Stomach (tissue), 4 donors: ENCODE data around the gene PGBD5.

Source experiments
- EP300 ChIP-seq: sonication (generic); formaldehyde crosslinking; IDR thresholded peaks from one replicate; pipeline ENCODE4 v1.6.1; 2017; ENCODE audit warnings: antibody characterized with exemption
- POLR2AphosphoS5 ChIP-seq, 3 donors: sonication (generic); formaldehyde crosslinking; IDR thresholded peaks; one replicate each; pipeline ENCODE4 v1.6.1; 2016; ENCODE audit warnings: antibody characterized with exemption in 3 of 3
- TF ChIP-seq, protein P1 (sequence below), 7 experiments: fragments of 450-650 bp in 4 of 7; fragments of 200-600 bp in 3 of 7; sonication (generic) in 3 of 7; IDR thresholded peaks; one replicate each; pipeline ENCODE4 v1.5.1; 2016 to 2019; ENCODE audit warnings: antibody characterized with exemption in 7 of 7, control low read depth in 2 of 7, mild to moderate bottlenecking in 1 of 7

- TF ChIP-seq, protein P1, sequence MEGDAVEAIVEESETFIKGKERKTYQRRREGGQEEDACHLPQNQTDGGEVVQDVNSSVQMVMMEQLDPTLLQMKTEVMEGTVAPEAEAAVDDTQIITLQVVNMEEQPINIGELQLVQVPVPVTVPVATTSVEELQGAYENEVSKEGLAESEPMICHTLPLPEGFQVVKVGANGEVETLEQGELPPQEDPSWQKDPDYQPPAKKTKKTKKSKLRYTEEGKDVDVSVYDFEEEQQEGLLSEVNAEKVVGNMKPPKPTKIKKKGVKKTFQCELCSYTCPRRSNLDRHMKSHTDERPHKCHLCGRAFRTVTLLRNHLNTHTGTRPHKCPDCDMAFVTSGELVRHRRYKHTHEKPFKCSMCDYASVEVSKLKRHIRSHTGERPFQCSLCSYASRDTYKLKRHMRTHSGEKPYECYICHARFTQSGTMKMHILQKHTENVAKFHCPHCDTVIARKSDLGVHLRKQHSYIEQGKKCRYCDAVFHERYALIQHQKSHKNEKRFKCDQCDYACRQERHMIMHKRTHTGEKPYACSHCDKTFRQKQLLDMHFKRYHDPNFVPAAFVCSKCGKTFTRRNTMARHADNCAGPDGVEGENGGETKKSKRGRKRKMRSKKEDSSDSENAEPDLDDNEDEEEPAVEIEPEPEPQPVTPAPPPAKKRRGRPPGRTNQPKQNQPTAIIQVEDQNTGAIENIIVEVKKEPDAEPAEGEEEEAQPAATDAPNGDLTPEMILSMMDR (IDR thresholded peaks at IDR 0.05) = no peak
- TF ChIP-seq EP300 (no peak), POLR2AphosphoS5 (IDR thresholded peaks at IDR 0.05) (no peak)
Observed at GRCh38 chr1:230351983-230352382, 74.1 kb downstream of the PGBD5 start.
